WTC11 (cell line): ENCODE data around the gene CYREN. TPM values are rescaled to one million over a fixed set of nuclear protein-coding genes. Genes with fewer than 3 reads are reported as not detected.

Experiments used
- ATAC-seq: fragments of 200-7000 bp; cut with Tn5 transposase; 2 replicates; pipeline ENCODE4 v1.10.0; 2021; ENCODE audit warnings: mild to moderate bottlenecking, moderate library complexity
- CTCF ChIA-PET: fragments of 300-600 bp; sonication (Branson Sonifier 250); formaldehyde crosslinking; loops from one replicate; lab custom pipeline; 2021; ENCODE audit warnings: antibody characterized with exemption; lab: Charles Lee
- POLR2A ChIA-PET: fragments of 350-600 bp; sonication (Branson Sonifier 250); formaldehyde crosslinking; loops from one replicate; lab custom pipeline; 2021; ENCODE audit warnings: antibody characterized with exemption; lab: Charles Lee
- DNase-seq: peaks from one replicate; pipeline ENCODE4 v3.0.0; 2021; ENCODE audit warnings: low spot score
- H3K27ac Mint-ChIP-seq: 2 replicates; pipeline ENCODE4 v1.8.0; 2021; ENCODE audit warnings: mixed read lengths
- H3K27me3 Mint-ChIP-seq: 2 replicates; pipeline ENCODE4 v1.8.0; 2021; ENCODE audit warnings: low read depth, mild to moderate bottlenecking, moderate library complexity, mixed read lengths
- H3K36me3 Mint-ChIP-seq: 2 replicates; pipeline ENCODE4 v1.8.0; 2021; ENCODE audit warnings: mixed read lengths
- H3K4me1 Mint-ChIP-seq: 2 replicates; pipeline ENCODE4 v1.8.0; 2022; ENCODE audit warnings: mixed read lengths
- H3K4me3 Mint-ChIP-seq: 2 replicates; pipeline ENCODE4 v1.8.0; 2021; ENCODE audit warnings: mild to moderate bottlenecking, moderate library complexity, mixed read lengths
- H3K9me3 Mint-ChIP-seq: 2 replicates; pipeline ENCODE4 v1.8.0; 2021; ENCODE audit warnings: mixed read lengths
- CBFB ChIP-seq: sonication (generic); formaldehyde crosslinking; IDR thresholded peaks from 2 replicates; pipeline ENCODE4 v1.8.1; 2022; ENCODE audit warnings: mild to moderate bottlenecking, low read depth, missing genetic modification reagents
- CREM ChIP-seq: sonication (generic); formaldehyde crosslinking; IDR thresholded peaks from 2 replicates; pipeline ENCODE4 v1.8.1; 2022; ENCODE audit warnings: mild to moderate bottlenecking, missing genetic modification reagents, moderate library complexity
- ESRRA ChIP-seq: sonication (generic); formaldehyde crosslinking; IDR thresholded peaks from 2 replicates; pipeline ENCODE4 v1.8.1; 2022; ENCODE audit warnings: mild to moderate bottlenecking, missing genetic modification reagents, borderline replicate concordance
- ETV6 ChIP-seq: sonication (generic); formaldehyde crosslinking; IDR thresholded peaks from 2 replicates; pipeline ENCODE4 v1.8.1; 2022; ENCODE audit warnings: mild to moderate bottlenecking, missing genetic modification reagents
- FOXP1 ChIP-seq: sonication (generic); formaldehyde crosslinking; IDR thresholded peaks from 2 replicates; pipeline ENCODE4 v1.8.0; 2022; ENCODE audit warnings: missing genetic modification reagents, mild to moderate bottlenecking, moderate library complexity, borderline replicate concordance
- NFATC4 ChIP-seq: fragments of 250-450 bp; sonication (Bioruptor Pico); IDR thresholded peaks from 2 replicates; pipeline ENCODE4 v1.9.0; 2021; ENCODE audit warnings: mild to moderate bottlenecking
- NFE2L1 ChIP-seq: sonication (generic); formaldehyde crosslinking; IDR thresholded peaks from 2 replicates; pipeline ENCODE4 v1.8.1; 2023; ENCODE audit warnings: missing genetic modification reagents
- NR2C2 ChIP-seq: sonication (generic); formaldehyde crosslinking; IDR thresholded peaks from 2 replicates; pipeline ENCODE4 v1.8.0; 2022; ENCODE audit warnings: mild to moderate bottlenecking, missing genetic modification reagents
- NR3C1 ChIP-seq: sonication (generic); formaldehyde crosslinking; conservative IDR thresholded peaks from 2 replicates; pipeline ENCODE4 v1.8.1; 2023; ENCODE audit warnings: low read depth, mild to moderate bottlenecking, missing genetic modification reagents
- RORB ChIP-seq: fragments of 250-450 bp; sonication (Bioruptor Pico); IDR thresholded peaks from 2 replicates; pipeline ENCODE4 v1.9.0; 2021; ENCODE audit warnings: mild to moderate bottlenecking
- TEAD4 ChIP-seq: sonication (generic); formaldehyde crosslinking; IDR thresholded peaks from 2 replicates; pipeline ENCODE4 v1.8.0; 2022; ENCODE audit warnings: mild to moderate bottlenecking, missing genetic modification reagents
- TP53 ChIP-seq: sonication (generic); formaldehyde crosslinking; IDR thresholded peaks from 2 replicates; pipeline ENCODE4 v1.8.1; 2023; ENCODE audit warnings: mild to moderate bottlenecking, missing genetic modification reagents
- ZNF317 ChIP-seq: sonication (generic); formaldehyde crosslinking; IDR thresholded peaks from 2 replicates; pipeline ENCODE4 v1.8.1; 2023; ENCODE audit warnings: low read depth, mild to moderate bottlenecking, moderate library complexity, missing genetic modification reagents, borderline replicate concordance
- total RNA-seq: library from RNA; stranded (reverse); gene quantifications from 3 replicates; pipeline ENCODE4 v1.2.3, GENCODE V29; 2021
- TF ChIP-seq, protein P1 (sequence below): sonication (generic); formaldehyde crosslinking; IDR thresholded peaks from 2 replicates; pipeline ENCODE4 v1.8.1; 2023; ENCODE audit warnings: mild to moderate bottlenecking, missing genetic modification reagents, moderate library complexity
- TF ChIP-seq, protein P2 (sequence below): sonication (generic); formaldehyde crosslinking; IDR thresholded peaks from 2 replicates; pipeline ENCODE4 v1.8.0; 2023; ENCODE audit warnings: missing genetic modification reagents, mild to moderate bottlenecking, borderline replicate concordance
- TF ChIP-seq, protein P3 (sequence below): sonication (generic); formaldehyde crosslinking; IDR thresholded peaks from 2 replicates; pipeline ENCODE4 v1.8.1; 2022; ENCODE audit warnings: mild to moderate bottlenecking, missing genetic modification reagents, moderate library complexity, borderline replicate concordance
- TF ChIP-seq, protein P4 (sequence below): sonication (generic); formaldehyde crosslinking; IDR thresholded peaks from 2 replicates; pipeline ENCODE4 v1.8.0; 2022; ENCODE audit warnings: mild to moderate bottlenecking, missing genetic modification reagents
- TF ChIP-seq, protein P5 (sequence below): fragments of 200-600 bp; IDR thresholded peaks from 2 replicates; pipeline ENCODE4 v1.8.0; 2022; ENCODE audit warnings: antibody characterized with exemption
- TF ChIP-seq, protein P6 (sequence below): fragments of 250-450 bp; sonication (Bioruptor Pico); IDR thresholded peaks from 2 replicates; pipeline ENCODE4 v1.9.0; 2021; ENCODE audit warnings: mild to moderate bottlenecking
- TF ChIP-seq, protein P7 (sequence below): sonication (generic); formaldehyde crosslinking; IDR thresholded peaks from 2 replicates; pipeline ENCODE4 v1.8.0; 2022; ENCODE audit warnings: mild to moderate bottlenecking, missing genetic modification reagents

Gene CYREN
- total RNA-seq, 1 experiment from 2014 or later = 37.9 TPM

DNA sequence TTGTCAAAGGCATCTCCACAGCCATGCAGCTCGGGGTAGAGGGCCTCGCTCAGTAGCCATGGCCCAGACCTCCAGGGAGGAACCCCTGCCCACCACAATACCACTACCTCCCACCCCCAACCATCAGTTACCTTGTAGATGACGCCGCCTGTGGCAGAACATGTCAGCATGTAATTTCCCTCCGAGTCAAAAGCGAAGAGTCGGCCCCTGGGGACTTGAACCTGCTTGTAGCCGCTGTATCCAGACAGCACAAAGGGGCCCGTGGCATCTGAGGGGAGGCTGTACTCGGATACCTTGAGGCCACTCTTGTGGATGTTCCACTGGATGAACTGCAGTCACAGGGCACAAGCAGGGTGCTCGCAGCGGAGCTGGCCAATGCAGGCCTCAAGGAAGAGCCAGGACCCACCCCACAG is 16.3 kb upstream of the CYREN start:
- TF ChIP-seq, protein P1, sequence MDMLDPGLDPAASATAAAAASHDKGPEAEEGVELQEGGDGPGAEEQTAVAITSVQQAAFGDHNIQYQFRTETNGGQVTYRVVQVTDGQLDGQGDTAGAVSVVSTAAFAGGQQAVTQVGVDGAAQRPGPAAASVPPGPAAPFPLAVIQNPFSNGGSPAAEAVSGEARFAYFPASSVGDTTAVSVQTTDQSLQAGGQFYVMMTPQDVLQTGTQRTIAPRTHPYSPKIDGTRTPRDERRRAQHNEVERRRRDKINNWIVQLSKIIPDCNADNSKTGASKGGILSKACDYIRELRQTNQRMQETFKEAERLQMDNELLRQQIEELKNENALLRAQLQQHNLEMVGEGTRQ = no peak
- TF ChIP-seq ZNF317 (CRISPR knock-in tag) (no peak), CBFB (CRISPR knock-in tag) (no peak), ETV6 (no peak), NFATC4 (CRISPR knock-in tag) (no peak), ESRRA (CRISPR knock-in tag) (no peak), CREM (CRISPR knock-in tag) (no peak), FOXP1 (no peak), TP53 (CRISPR knock-in tag) (no peak), TEAD4 (no peak), RORB (CRISPR knock-in tag) (no peak), NR2C2 (CRISPR knock-in tag) (no peak), NR3C1 (CRISPR knock-in tag) (no peak), NFE2L1 (CRISPR knock-in tag) (no peak)
- TF ChIP-seq, protein P2, sequence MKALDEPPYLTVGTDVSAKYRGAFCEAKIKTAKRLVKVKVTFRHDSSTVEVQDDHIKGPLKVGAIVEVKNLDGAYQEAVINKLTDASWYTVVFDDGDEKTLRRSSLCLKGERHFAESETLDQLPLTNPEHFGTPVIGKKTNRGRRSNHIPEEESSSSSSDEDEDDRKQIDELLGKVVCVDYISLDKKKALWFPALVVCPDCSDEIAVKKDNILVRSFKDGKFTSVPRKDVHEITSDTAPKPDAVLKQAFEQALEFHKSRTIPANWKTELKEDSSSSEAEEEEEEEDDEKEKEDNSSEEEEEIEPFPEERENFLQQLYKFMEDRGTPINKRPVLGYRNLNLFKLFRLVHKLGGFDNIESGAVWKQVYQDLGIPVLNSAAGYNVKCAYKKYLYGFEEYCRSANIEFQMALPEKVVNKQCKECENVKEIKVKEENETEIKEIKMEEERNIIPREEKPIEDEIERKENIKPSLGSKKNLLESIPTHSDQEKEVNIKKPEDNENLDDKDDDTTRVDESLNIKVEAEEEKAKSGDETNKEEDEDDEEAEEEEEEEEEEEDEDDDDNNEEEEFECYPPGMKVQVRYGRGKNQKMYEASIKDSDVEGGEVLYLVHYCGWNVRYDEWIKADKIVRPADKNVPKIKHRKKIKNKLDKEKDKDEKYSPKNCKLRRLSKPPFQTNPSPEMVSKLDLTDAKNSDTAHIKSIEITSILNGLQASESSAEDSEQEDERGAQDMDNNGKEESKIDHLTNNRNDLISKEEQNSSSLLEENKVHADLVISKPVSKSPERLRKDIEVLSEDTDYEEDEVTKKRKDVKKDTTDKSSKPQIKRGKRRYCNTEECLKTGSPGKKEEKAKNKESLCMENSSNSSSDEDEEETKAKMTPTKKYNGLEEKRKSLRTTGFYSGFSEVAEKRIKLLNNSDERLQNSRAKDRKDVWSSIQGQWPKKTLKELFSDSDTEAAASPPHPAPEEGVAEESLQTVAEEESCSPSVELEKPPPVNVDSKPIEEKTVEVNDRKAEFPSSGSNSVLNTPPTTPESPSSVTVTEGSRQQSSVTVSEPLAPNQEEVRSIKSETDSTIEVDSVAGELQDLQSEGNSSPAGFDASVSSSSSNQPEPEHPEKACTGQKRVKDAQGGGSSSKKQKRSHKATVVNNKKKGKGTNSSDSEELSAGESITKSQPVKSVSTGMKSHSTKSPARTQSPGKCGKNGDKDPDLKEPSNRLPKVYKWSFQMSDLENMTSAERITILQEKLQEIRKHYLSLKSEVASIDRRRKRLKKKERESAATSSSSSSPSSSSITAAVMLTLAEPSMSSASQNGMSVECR (CRISPR knock-in tag) = no peak
- TF ChIP-seq, protein P3, sequence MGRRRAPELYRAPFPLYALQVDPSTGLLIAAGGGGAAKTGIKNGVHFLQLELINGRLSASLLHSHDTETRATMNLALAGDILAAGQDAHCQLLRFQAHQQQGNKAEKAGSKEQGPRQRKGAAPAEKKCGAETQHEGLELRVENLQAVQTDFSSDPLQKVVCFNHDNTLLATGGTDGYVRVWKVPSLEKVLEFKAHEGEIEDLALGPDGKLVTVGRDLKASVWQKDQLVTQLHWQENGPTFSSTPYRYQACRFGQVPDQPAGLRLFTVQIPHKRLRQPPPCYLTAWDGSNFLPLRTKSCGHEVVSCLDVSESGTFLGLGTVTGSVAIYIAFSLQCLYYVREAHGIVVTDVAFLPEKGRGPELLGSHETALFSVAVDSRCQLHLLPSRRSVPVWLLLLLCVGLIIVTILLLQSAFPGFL (CRISPR knock-in tag) = no peak
- TF ChIP-seq, protein P4, sequence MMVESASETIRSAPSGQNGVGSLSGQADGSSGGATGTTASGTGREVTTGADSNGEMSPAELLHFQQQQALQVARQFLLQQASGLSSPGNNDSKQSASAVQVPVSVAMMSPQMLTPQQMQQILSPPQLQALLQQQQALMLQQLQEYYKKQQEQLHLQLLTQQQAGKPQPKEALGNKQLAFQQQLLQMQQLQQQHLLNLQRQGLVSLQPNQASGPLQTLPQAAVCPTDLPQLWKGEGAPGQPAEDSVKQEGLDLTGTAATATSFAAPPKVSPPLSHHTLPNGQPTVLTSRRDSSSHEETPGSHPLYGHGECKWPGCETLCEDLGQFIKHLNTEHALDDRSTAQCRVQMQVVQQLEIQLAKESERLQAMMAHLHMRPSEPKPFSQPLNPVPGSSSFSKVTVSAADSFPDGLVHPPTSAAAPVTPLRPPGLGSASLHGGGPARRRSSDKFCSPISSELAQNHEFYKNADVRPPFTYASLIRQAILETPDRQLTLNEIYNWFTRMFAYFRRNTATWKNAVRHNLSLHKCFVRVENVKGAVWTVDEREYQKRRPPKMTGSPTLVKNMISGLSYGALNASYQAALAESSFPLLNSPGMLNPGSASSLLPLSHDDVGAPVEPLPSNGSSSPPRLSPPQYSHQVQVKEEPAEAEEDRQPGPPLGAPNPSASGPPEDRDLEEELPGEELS (CRISPR knock-in tag) = no peak
- TF ChIP-seq, protein P5, sequence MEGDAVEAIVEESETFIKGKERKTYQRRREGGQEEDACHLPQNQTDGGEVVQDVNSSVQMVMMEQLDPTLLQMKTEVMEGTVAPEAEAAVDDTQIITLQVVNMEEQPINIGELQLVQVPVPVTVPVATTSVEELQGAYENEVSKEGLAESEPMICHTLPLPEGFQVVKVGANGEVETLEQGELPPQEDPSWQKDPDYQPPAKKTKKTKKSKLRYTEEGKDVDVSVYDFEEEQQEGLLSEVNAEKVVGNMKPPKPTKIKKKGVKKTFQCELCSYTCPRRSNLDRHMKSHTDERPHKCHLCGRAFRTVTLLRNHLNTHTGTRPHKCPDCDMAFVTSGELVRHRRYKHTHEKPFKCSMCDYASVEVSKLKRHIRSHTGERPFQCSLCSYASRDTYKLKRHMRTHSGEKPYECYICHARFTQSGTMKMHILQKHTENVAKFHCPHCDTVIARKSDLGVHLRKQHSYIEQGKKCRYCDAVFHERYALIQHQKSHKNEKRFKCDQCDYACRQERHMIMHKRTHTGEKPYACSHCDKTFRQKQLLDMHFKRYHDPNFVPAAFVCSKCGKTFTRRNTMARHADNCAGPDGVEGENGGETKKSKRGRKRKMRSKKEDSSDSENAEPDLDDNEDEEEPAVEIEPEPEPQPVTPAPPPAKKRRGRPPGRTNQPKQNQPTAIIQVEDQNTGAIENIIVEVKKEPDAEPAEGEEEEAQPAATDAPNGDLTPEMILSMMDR = no peak
- TF ChIP-seq, protein P6, sequence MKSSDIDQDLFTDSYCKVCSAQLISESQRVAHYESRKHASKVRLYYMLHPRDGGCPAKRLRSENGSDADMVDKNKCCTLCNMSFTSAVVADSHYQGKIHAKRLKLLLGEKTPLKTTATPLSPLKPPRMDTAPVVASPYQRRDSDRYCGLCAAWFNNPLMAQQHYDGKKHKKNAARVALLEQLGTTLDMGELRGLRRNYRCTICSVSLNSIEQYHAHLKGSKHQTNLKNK = no peak
- TF ChIP-seq, protein P7, sequence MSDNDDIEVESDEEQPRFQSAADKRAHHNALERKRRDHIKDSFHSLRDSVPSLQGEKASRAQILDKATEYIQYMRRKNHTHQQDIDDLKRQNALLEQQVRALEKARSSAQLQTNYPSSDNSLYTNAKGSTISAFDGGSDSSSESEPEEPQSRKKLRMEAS (CRISPR knock-in tag) = no peak
- ChIA-PET POLR2A (no interaction called here), CTCF (no interaction called here)
- no peak for ATAC-seq
- Mint-ChIP-seq H3K4me1 (no peaks in the 10 kb centered on the region), H3K4me3 (no peak overlapping the region), H3K27me3 (no peaks in the 10 kb centered on the region), H3K27ac (no peak overlapping the region), H3K9me3 (peaks cover 18% of the 10 kb centered on the region), H3K36me3 (peaks cover 48% of the 10 kb centered on the region)
- DNase-seq = no peak
